OCI-LY3 (cell line): ENCODE measurements around the gene EHBP1L1.
A peak's percentile ranks its signal among the peaks of the same experiment; 100 is the strongest.

ENCODE experiments used
- H2AFZ ChIP-seq: fragments of 200-600, 300-600 bp; shearing (Covaris generic); 2 replicates; pipeline ENCODE4 v1.6.0; 2014; ENCODE audit warnings: antibody characterized with exemption, low read depth, low read length
- H3K27ac ChIP-seq: fragments of 200-600, 300-600 bp; sonication (generic); 2 replicates; pipeline ENCODE4 v1.5.1; 2014; ENCODE audit warnings: mild to moderate bottlenecking, low read length, moderate library complexity, mixed read lengths
- H3K27me3 ChIP-seq: fragments of 200-600, 300-600 bp; sonication (generic); 2 replicates; pipeline ENCODE4 v1.6.1; 2014; ENCODE audit warnings: low read depth, low read length, mixed read lengths
- H3K36me3 ChIP-seq: fragments of 200-600, 300-600 bp; sonication (generic); replicated peaks from 2 replicates; pipeline ENCODE3; 2014; ENCODE audit warnings: low read depth, low read length, mixed read lengths
- H3K4me1 ChIP-seq: fragments of 300-600, 200-600 bp; sonication (generic); 2 replicates; pipeline ENCODE4 v1.6.1; 2014; ENCODE audit warnings: low read length, mixed read lengths
- H3K4me2 ChIP-seq: fragments of 200-600, 300-600 bp; sonication (generic); 2 replicates; pipeline ENCODE4 v1.6.1; 2014; ENCODE audit warnings: low read length, mixed read lengths
- H3K4me3 ChIP-seq: fragments of 300-600, 200-600 bp; sonication (generic); 2 replicates; pipeline ENCODE4 v1.5.1; 2014; ENCODE audit warnings: antibody characterized with exemption, mild to moderate bottlenecking, low read length, moderate library complexity
- H3K79me2 ChIP-seq: fragments of 300-600, 200-600 bp; shearing (Covaris generic); 2 replicates; pipeline ENCODE4 v1.6.1; 2014; ENCODE audit warnings: mild to moderate bottlenecking, low read length, mixed read lengths
- H3K9ac ChIP-seq: fragments of 300-600, 200-600 bp; shearing (Covaris generic); 2 replicates; pipeline ENCODE4 v1.6.0; 2014; ENCODE audit warnings: mild to moderate bottlenecking, low read length, moderate library complexity
- H3K9me3 ChIP-seq: fragments of 200-600, 300-600 bp; shearing (Covaris generic); 2 replicates; pipeline ENCODE4 v1.6.1; 2014; ENCODE audit warnings: low read length, mixed read lengths; ENCODE audit not compliant: insufficient read depth
- H4K20me1 ChIP-seq: fragments of 200-600, 300-600 bp; sonication (generic); 2 replicates; pipeline ENCODE4 v1.6.1; 2016; ENCODE audit warnings: low read length, mixed read lengths; ENCODE audit not compliant: insufficient read depth
- EZH2phosphoT487 ChIP-seq: fragments of 200-600 bp; shearing (Covaris generic); IDR thresholded peaks from 2 replicates; pipeline ENCODE4 v1.6.1; 2018; ENCODE audit warnings: antibody characterized with exemption, mixed run types, low read depth
- TF ChIP-seq, protein P1 (sequence below): fragments of 200-600, 300-600 bp; sonication (generic); IDR thresholded peaks from 2 replicates; pipeline ENCODE4 v1.5.1; 2014; ENCODE audit warnings: antibody characterized with exemption, low read length, low read depth

Gene EHBP1L1

DNA sequence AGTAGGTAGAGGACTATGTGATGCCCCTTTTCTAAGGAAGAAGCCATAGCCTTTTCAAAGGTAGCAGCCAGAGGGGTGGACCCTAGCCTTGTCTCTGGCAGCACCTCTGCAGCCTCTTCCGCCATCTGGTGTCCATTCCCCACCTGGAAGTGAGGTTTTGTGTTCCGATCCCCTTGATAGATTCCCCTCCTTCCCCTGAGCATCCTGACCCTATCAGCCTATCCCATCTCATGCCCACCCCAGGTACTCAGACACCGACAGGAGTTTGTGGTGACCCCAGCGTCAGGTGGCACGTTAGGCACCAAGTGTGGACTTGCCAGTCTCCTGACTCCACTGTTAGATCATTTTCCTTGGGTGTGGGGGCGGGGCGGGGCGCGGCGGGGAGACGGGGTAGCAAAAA, 3.9 kb upstream of the EHBP1L1 start:
- peaks cover 46% of the 10 kb centered on the region for H3K4me1 ChIP-seq
- H3K4me2 ChIP-seq: peak overlapping the region; percentile 90
- TF ChIP-seq EZH2phosphoT487: no peak
- TF ChIP-seq, protein P1, sequence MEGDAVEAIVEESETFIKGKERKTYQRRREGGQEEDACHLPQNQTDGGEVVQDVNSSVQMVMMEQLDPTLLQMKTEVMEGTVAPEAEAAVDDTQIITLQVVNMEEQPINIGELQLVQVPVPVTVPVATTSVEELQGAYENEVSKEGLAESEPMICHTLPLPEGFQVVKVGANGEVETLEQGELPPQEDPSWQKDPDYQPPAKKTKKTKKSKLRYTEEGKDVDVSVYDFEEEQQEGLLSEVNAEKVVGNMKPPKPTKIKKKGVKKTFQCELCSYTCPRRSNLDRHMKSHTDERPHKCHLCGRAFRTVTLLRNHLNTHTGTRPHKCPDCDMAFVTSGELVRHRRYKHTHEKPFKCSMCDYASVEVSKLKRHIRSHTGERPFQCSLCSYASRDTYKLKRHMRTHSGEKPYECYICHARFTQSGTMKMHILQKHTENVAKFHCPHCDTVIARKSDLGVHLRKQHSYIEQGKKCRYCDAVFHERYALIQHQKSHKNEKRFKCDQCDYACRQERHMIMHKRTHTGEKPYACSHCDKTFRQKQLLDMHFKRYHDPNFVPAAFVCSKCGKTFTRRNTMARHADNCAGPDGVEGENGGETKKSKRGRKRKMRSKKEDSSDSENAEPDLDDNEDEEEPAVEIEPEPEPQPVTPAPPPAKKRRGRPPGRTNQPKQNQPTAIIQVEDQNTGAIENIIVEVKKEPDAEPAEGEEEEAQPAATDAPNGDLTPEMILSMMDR: peak; percentile 50
- peak overlapping the region; percentile 82 for H3K4me3 ChIP-seq
- peaks cover 57% of the 10 kb centered on the region for H3K79me2 ChIP-seq
- no peaks in the 10 kb centered on the region for H3K9me3 ChIP-seq
- H4K20me1 ChIP-seq: peaks cover 13% of the 10 kb centered on the region
- H3K27me3 ChIP-seq: no peaks in the 10 kb centered on the region
- H3K9ac ChIP-seq: peak overlapping the region; percentile 14; the same call in 1 of the 2 replicates
- no peak overlapping the region for H2AFZ ChIP-seq
- H3K27ac ChIP-seq: peak overlapping the region; percentile 38
- H3K36me3 ChIP-seq: peaks cover 8% of the 10 kb centered on the region

DNA sequence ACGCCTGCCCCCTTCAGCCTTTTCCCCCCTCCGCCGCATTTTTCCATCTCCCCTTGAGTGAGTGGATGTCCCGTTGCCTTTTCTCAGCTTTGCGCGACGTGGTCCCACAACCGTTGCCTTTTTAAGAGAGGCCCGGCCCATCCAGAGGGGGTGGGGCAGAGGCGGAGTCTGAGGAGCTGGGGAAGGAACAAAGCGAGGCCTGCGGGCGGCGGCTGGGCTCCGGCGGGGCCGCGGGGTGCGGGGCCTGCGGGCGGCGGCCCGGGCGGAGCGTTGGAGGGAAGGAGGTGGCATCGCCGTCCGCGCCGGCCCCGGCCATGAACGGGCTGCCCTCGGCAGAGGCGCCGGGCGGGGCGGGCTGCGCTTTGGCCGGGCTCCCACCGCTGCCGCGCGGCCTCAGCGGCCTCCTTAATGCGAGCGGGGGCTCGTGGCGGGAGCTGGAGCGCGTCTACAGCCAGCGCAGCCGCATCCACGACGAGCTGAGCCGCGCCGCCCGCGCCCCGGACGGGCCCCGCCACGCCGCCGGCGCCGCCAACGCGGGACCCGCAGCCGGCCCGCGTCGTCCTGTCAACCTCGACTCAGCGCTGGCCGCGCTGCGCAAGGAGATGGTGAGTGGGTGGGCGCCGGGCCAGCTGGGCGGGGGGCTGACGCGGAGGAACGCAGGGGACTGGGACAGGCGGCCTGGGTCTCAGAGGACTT, 3.3 kb upstream of the EHBP1L1 start, which contains the start of gene FAM89B:
Gene FAM89B (plus strand): TSS at position 183 of the 696 bp plus-strand sequence. CDS start 132 bp downstream, at position 315.
- Histone ChIP-seq H3K4me1 (peaks cover 51% of the 10 kb centered on the region), H3K36me3 (peaks cover 8% of the 10 kb centered on the region), H2AFZ (no peak within 1 kb of the TSS), H3K9ac (peak within 1 kb of the TSS; percentile 52), H3K9me3 (no peaks in the 10 kb centered on the region), H3K27ac (peak within 1 kb of the TSS; percentile 38), H3K79me2 (peaks cover 63% of the 10 kb centered on the region), H4K20me1 (peaks cover 13% of the 10 kb centered on the region), H3K27me3 (no peaks in the 10 kb centered on the region), H3K4me3 (peak within 1 kb of the TSS; percentile 82), H3K4me2 (peak within 1 kb of the TSS; percentile 90)
- no peak for TF ChIP-seq EZH2phosphoT487
- TF ChIP-seq, protein P1: no peak

DNA sequence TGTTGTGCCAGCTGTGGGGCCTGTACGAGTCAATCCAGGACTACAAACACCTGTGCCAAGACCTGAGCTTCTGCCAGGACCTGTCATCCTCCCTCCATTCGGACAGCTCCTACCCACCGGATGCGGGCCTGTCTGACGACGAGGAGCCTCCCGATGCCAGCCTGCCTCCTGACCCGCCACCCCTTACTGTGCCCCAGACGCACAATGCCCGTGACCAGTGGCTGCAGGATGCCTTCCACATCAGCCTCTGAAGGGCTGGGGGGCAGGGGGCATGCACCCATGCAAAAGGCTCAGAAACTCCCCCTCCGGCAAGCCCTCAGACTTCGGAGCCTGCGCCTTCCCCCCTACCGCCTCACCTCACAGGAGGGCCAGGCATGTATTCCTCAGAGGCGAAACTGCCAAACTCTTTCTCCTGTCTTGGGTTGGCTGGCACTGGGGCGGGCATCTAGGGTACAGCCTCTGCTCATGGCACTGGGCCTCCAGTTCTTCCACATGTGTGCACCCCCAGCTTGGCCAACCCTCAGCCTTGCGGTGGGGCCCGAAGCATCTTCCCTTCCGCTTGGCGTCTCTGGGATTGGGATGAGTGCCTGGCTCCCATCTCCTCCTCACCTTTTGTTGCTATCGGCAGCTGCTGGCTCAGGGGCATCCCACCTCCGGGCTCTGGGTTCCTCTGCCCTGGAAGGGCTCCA, 2.3 kb upstream of the EHBP1L1 start:
- Histone ChIP-seq H3K4me2 (peak overlapping the region; percentile 90), H2AFZ (no peak overlapping the region), H3K9me3 (no peaks in the 10 kb centered on the region), H3K4me3 (peak overlapping the region; percentile 82), H3K27ac (peak overlapping the region; percentile 44), H3K4me1 (peaks cover 55% of the 10 kb centered on the region), H3K79me2 (peaks cover 54% of the 10 kb centered on the region), H4K20me1 (peaks cover 13% of the 10 kb centered on the region), H3K9ac (peak overlapping the region; percentile 52; the same call in 1 of the 2 replicates), H3K27me3 (no peaks in the 10 kb centered on the region), H3K36me3 (peaks cover 3% of the 10 kb centered on the region)
- TF ChIP-seq EZH2phosphoT487: no peak

DNA sequence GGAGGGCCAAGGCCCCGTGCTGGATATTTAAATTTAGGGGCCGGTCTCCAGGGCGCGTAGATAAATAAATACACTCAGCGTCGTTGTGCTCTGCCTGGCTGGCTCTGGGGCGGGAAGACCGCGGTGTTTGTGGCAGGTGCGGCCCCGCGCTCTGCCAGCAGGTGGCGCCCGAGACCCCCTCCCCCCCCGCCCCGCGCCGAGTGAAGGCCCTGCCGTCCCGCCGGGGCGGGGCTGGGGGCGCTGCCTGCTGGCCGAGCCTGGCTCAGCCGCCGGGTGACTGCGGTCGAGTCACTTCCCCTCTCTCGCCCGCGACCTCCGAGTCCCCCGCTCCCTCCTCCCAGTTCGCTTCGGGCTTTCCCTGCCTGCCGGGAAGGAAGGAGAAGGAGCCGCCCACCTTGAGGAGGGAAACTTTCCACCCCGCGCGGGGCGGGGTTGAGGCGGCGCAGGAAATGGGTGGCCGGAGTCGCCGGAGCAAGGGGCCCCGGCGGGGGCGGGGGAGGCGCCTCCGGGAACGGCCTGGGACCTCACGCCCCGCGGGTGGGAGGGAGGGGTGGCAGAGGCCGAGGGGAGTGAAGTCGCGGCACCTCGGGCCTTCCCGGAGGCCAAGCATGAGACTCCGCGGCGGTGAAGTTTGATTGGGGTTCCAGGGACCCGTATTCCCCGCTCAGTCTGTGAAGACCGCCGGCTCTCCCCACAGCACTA, 1.6 kb upstream of the EHBP1L1 start:
- H3K4me1 ChIP-seq: peaks cover 51% of the 10 kb centered on the region
- peaks cover 47% of the 10 kb centered on the region for H3K79me2 ChIP-seq
- H4K20me1 ChIP-seq: peaks cover 13% of the 10 kb centered on the region
- H3K4me3 ChIP-seq: peak overlapping the region; percentile 82
- no peaks in the 10 kb centered on the region for H3K36me3 ChIP-seq
- no peaks in the 10 kb centered on the region for H3K9me3 ChIP-seq
- no peak for TF ChIP-seq EZH2phosphoT487
- TF ChIP-seq, protein P1: peak; percentile 60
- H2AFZ ChIP-seq: no peak overlapping the region
- peak overlapping the region; percentile 81 for H3K27ac ChIP-seq
- H3K4me2 ChIP-seq: peak overlapping the region; percentile 98
- peak overlapping the region; percentile 74 for H3K9ac ChIP-seq
- no peaks in the 10 kb centered on the region for H3K27me3 ChIP-seq
